HG03558 (cell line): Measurements from ENCODE around the gene PIGK.

Experiments
- ATAC-seq: cut with Tn5 transposase; IDR thresholded peaks from one replicate; pipeline ENCODE4 v1.9.1; 2021; ENCODE audit warnings: moderate number of reproducible peaks; ENCODE audit not compliant: unreplicated experiment; ENCODE audit errors: extremely low read depth

The PIGK gene

DNA sequence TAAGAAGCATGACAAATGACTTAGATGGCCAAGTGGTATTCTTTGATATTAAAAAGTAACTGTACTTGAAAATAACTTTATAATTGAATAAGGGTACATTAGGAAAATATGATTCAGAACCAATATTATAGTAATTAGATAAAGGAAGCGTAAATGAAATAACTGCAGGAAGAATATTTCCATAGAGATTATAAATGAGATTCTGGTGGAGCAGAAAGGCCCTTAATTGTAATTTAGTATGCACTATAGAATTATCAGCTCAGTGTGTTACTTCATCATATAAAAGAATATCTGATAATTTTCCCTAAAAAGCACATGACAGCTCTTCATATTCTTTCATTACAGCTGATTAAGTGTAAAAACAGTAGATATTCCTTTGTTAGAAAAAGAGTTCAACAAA is 171.7 kb downstream of the PIGK start:
- ATAC-seq = no peak

GRCh38 chr1:77044133-77044849 is 174.9 kb downstream of the PIGK start:
- no peak for ATAC-seq

DNA sequence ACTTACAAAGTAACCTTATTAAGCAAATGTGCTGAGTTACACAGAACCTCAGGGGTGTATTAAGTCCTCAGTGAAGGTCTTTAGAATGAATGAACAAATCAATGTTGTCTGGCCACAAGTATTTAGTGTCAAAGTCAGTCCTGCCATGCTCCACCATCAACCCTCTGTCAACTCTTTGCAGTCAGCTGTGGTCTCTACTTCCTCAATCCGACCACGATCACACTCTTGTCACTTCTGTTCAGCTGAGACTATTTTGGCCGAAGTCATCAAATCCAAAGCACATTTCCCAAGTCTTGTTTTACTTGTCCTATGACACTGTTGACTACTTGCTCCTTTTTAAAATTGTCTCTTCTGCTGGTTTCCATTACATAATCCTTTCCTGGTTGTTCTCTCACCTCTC is 178.4 kb downstream of the PIGK start:
- ATAC-seq = no peak

DNA sequence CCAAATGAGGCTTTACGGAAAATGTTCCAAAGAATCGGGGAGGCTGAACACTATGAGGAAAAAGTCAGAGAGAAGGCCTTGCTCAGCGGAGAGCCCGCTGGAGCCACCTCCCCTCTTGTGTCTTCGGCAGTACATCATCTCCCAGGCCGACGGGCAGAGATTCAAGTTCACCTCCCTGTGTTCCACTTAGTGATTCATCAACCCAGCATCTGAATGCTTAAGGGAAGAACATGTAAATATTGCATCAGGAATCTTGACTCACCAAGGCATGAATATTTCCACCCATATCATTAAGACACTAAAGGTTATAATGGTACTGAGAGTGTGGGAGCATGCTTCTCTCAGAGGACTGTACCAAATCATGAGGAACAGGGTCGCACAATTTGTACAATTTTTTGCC is 179.5 kb downstream of the PIGK start:
- ATAC-seq = no peak

DNA sequence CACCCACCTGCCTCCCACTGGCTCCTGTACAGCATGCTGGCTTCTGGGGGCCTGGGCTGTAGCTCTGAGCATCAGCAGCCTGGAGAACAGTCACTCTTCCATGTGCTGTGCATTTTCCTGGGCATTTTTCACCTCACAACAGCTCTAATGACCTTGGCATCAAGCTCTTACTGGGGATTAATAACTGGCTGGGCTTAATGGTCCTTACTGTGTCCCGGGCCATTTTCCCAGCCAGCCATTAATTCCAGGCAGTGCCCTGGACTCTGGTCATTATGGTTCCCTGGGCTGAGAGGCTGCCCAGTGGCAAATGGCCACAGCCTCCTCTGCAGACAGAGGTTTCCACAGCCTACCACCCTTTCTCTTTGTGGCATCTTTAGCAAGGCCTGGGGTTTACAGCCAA is 180.1 kb downstream of the PIGK start:
- ATAC-seq = no peak
